CD8-positive, alpha-beta memory T cell (primary cell): ENCODE results near the gene ST8SIA6. TPM values are rescaled to one million over a fixed set of nuclear protein-coding genes. Genes with fewer than 3 reads are reported as not detected.

Source experiments
- CTCF ChIA-PET: fragments of 350-600 bp; sonication (Branson Sonifier 250); formaldehyde crosslinking; loops from one replicate; lab custom pipeline; 2021; ENCODE audit warnings: antibody characterized with exemption; lab: Charles Lee
- POLR2A ChIA-PET: fragments of 350-600 bp; sonication (Branson Sonifier 250); formaldehyde crosslinking; loops from one replicate; lab custom pipeline; 2021; ENCODE audit warnings: antibody characterized with exemption; lab: Charles Lee
- DNase-seq, 5 donors: peaks; one replicate each; pipeline versions ENCODE4 v3.0.0 to v3.0.0-alpha.2; 2020 to 2022; ENCODE audit warnings: mixed read lengths in 1 of 5
- H3K27ac ChIP-seq: one replicate; pipeline ENCODE4 v1.7.0; 2013; ENCODE audit warnings: low read depth, mild to moderate bottlenecking, low read length, moderate library complexity
- H3K27me3 ChIP-seq: 2 replicates; pipeline ENCODE4 v1.7.0; 2013; ENCODE audit warnings: low read length, mild to moderate bottlenecking; ENCODE audit not compliant: insufficient read depth, poor library complexity, severe bottlenecking
- H3K36me3 ChIP-seq: 2 replicates; pipeline ENCODE4 v1.7.0; 2013; ENCODE audit warnings: mild to moderate bottlenecking, low read length, moderate library complexity; ENCODE audit not compliant: insufficient read depth
- H3K4me1 ChIP-seq: 2 replicates; pipeline ENCODE4 v1.7.0; 2013; ENCODE audit warnings: mild to moderate bottlenecking, low read length, moderate library complexity; ENCODE audit not compliant: insufficient read depth
- H3K4me3 ChIP-seq: 2 replicates; pipeline ENCODE4 v1.7.0; 2013; ENCODE audit warnings: mild to moderate bottlenecking, low read length
- H3K9me3 ChIP-seq: 2 replicates; pipeline ENCODE4 v1.7.0; 2013; ENCODE audit warnings: mild to moderate bottlenecking, low read length
- H3K27ac Mint-ChIP-seq, 8 donors: one replicate each; pipeline ENCODE4 v1.8.0; 2020 to 2021; ENCODE audit warnings: mixed read lengths in 8 of 8, mild to moderate bottlenecking in 6 of 8, inconsistent platforms in 3 of 8, moderate library complexity in 3 of 8
- H3K27me3 Mint-ChIP-seq, 2 donors: one replicate each; pipeline ENCODE4 v1.8.0; 2020 to 2021; ENCODE audit warnings: mixed read lengths in 2 of 2, mild to moderate bottlenecking in 1 of 2, moderate library complexity in 1 of 2
- H3K36me3 Mint-ChIP-seq, 3 donors: one replicate each; pipeline ENCODE4 v1.8.0; 2020 to 2021; ENCODE audit warnings: mixed read lengths in 3 of 3, inconsistent platforms in 1 of 3, mild to moderate bottlenecking in 1 of 3
- H3K4me1 Mint-ChIP-seq, 3 donors: one replicate each; pipeline ENCODE4 v1.8.0; 2020 to 2021; ENCODE audit warnings: mixed read lengths in 3 of 3, inconsistent platforms in 1 of 3, mild to moderate bottlenecking in 1 of 3
- H3K4me3 Mint-ChIP-seq, 7 donors: one replicate each; pipeline ENCODE4 v1.8.0; 2020 to 2021; ENCODE audit warnings: mixed read lengths in 7 of 7, mild to moderate bottlenecking in 6 of 7, moderate library complexity in 4 of 7, inconsistent platforms in 2 of 7
- H3K9me3 Mint-ChIP-seq, 5 donors: one replicate each; pipeline ENCODE4 v1.8.0; 2020 to 2022; ENCODE audit warnings: mixed read lengths in 5 of 5, mild to moderate bottlenecking in 3 of 5, moderate library complexity in 2 of 5, inconsistent platforms in 1 of 5
- polyA plus RNA-seq: library from polyadenylated mRNA; unstranded; fragments of 300-500 nt; fragmentation: Illumina TruSeq; gene quantifications from one replicate; pipeline ENCODE4 v1.2.3, GENCODE V29; 2021
- total RNA-seq, 2 experiments: library from RNA; stranded (reverse); gene quantifications; one replicate each; pipeline ENCODE4 v1.2.3, GENCODE V29; 2021

The ST8SIA6 gene
- total and polyA plus RNA-seq, 3 experiments from 2014 or later, result 1.9 TPM; not detected in 2

GRCh38 chr10:17430647-17431355 is 23.6 kb downstream of the ST8SIA6 start:
- H3K4me3 ChIP-seq, result no peak overlapping the region
- ChIA-PET CTCF (interaction anchor here (8.8 kb wide), 1 partner anchor 22 kb away, joined by 115 read pairs; no protein-coding TSS in a partner anchor), POLR2A (no interaction called here)
- no peak overlapping the region for H3K27ac ChIP-seq
- DNase-seq, result peak; percentile 39 to 68 (median 54)
- peak overlapping the region in 2 of 8 donors; percentile 3 to 57 for H3K27ac Mint-ChIP-seq
- H3K36me3 Mint-ChIP-seq, result no peaks in the 10 kb centered on the region
- no peaks in the 10 kb centered on the region for H3K9me3 Mint-ChIP-seq
- H3K36me3 ChIP-seq, result no peaks in the 10 kb centered on the region
- H3K4me1 ChIP-seq, result peaks cover 53% of the 10 kb centered on the region
- H3K9me3 ChIP-seq, result no peaks in the 10 kb centered on the region
- peak overlapping the region in 3 of 7 donors; percentile 4 to 39 (median 6) for H3K4me3 Mint-ChIP-seq
- peaks cover 6 to 13% of the 10 kb centered on the region in 2 donors for H3K27me3 Mint-ChIP-seq
- peaks cover 51 to 53% (median 51%) of the 10 kb centered on the region in 3 donors for H3K4me1 Mint-ChIP-seq
- H3K27me3 ChIP-seq, result no peaks in the 10 kb centered on the region

- peaks cover 6 to 8% of the 10 kb centered on the region in 2 donors for H3K27me3 Mint-ChIP-seq
Observed at GRCh38 chr10:17429490-17429889, 24.9 kb downstream of the ST8SIA6 start.

GRCh38 chr10:17428351-17429097 is 25.9 kb downstream of the ST8SIA6 start:
- Mint-ChIP-seq H3K36me3 (no peaks in the 10 kb centered on the region), H3K9me3 (no peaks in the 10 kb centered on the region), H3K4me3 (peak overlapping the region; percentile 62 to 89 (median 82)), H3K27me3 (peaks cover 6 to 8% of the 10 kb centered on the region in 2 donors), H3K4me1 (peaks cover 67 to 73% (median 70%) of the 10 kb centered on the region in 3 donors), H3K27ac (peak overlapping the region; percentile 58 to 93 (median 82))
- H3K9me3 ChIP-seq, result no peaks in the 10 kb centered on the region
- H3K4me1 ChIP-seq, result peaks cover 71% of the 10 kb centered on the region
- peak overlapping the region; percentile 33 for H3K4me3 ChIP-seq
- DNase-seq, result peak; percentile 54 to 84 (median 74)
- H3K36me3 ChIP-seq, result no peaks in the 10 kb centered on the region
- no peaks in the 10 kb centered on the region for H3K27me3 ChIP-seq
- CTCF ChIA-PET, result interaction anchor here (0.8 to 8.8 kb wide), 3 partner anchors 10 to 580 kb away, joined by 3 to 115 read pairs (median 15); no protein-coding TSS in a partner anchor
- H3K27ac ChIP-seq, result peak overlapping the region; percentile 47
- POLR2A ChIA-PET, result interaction anchor here (2.2 kb wide), 1 partner anchor 19 kb away, joined by 6 read pairs; no protein-coding TSS in a partner anchor

More at GRCh38 chr10:17429490-17429889, 24.9 kb downstream of the ST8SIA6 start:
- H3K36me3 ChIP-seq, result no peaks in the 10 kb centered on the region
- H3K27ac ChIP-seq, result peak overlapping the region; percentile 47
- no peak for DNase-seq
- Mint-ChIP-seq H3K9me3 (no peaks in the 10 kb centered on the region), H3K4me1 (peaks cover 59 to 63% (median 60%) of the 10 kb centered on the region in 3 donors), H3K27ac (peak overlapping the region in 6 of 8 donors; percentile 7 to 92 (median 74)), H3K36me3 (no peaks in the 10 kb centered on the region), H3K4me3 (peak overlapping the region; percentile 62 to 89 (median 82))
- peak overlapping the region; percentile 33 for H3K4me3 ChIP-seq
- POLR2A ChIA-PET, result interaction anchor here (2.2 kb wide), 1 partner anchor 20 kb away, joined by 6 read pairs; no protein-coding TSS in a partner anchor
- CTCF ChIA-PET, result interaction anchor here (0.8 to 8.8 kb wide), 3 partner anchors 11 to 586 kb away, joined by 3 to 115 read pairs (median 15); no protein-coding TSS in a partner anchor
- H3K4me1 ChIP-seq, result peaks cover 61% of the 10 kb centered on the region
- H3K9me3 ChIP-seq, result no peaks in the 10 kb centered on the region
- H3K27me3 ChIP-seq, result no peaks in the 10 kb centered on the region

DNA sequence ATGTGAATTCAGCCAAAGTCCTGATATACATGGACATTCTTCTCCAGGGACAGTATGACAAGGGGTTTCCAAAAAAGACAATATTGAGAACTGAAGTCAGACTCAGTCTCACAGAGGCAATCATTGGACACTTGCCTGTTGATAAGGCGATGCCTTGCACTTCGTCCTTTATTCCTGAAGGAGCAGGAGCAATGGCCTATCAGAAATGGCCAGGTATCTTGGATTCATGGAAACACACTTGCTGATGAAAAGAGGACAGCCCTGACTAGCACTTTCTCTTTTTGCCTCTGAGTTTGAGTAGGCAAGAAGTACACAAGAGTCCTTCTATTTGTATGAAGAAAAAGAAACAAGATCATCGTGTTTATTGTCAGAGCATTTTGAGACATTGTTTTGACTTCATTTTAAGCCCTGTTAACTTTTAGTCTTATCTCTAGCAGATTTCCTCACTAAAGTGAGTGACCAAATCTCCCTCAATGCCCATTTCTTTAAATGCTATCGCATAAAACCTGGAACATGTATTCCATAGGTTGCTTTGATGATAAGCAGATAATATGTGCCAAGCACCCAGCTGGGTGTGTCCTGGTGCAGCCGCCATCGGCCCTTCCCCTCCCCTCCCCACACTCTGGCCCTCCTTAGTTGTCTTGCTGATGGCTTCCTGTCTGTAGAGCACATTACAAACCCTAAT is 26.6 kb downstream of the ST8SIA6 start:
- Mint-ChIP-seq H3K4me1 (peaks cover 69 to 76% (median 73%) of the 10 kb centered on the region in 3 donors), H3K36me3 (no peaks in the 10 kb centered on the region), H3K27me3 (peaks cover 6 to 8% of the 10 kb centered on the region in 2 donors), H3K9me3 (no peaks in the 10 kb centered on the region), H3K27ac (peak overlapping the region; percentile 58 to 93 (median 82)), H3K4me3 (peak overlapping the region; percentile 62 to 89 (median 82))
- Histone ChIP-seq H3K27ac (peak overlapping the region; percentile 47), H3K4me1 (peaks cover 78% of the 10 kb centered on the region), H3K36me3 (no peaks in the 10 kb centered on the region), H3K27me3 (no peaks in the 10 kb centered on the region), H3K4me3 (peak overlapping the region; percentile 33), H3K9me3 (no peaks in the 10 kb centered on the region)
- CTCF ChIA-PET, result interaction anchor here (2.3 to 8.8 kb wide), 2 partner anchors 9 to 19 kb away, joined by 15 to 115 read pairs; no protein-coding TSS in a partner anchor
- DNase-seq, result no peak
- POLR2A ChIA-PET, result interaction anchor here (2.2 kb wide), 1 partner anchor 18 kb away, joined by 6 read pairs; no protein-coding TSS in a partner anchor

DNA sequence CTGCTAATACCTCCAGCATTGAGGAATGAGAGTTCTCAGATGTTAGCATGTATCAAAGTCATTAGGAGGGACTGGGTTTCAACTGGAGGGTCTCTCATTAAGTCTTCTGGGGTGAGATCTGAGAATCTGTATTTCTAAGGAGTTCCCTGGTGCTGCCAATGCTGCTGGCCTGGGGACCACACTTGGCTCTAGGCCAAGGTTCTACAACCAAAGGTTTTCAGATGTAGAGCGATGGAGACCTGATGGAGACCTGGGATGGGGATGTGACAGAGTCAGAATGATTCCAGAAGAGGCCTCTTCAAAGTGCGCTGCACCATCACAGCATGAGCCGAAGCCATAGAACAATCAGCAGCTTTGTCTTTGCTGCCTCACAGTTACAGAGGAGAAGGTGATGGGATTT is 27.2 kb downstream of the ST8SIA6 start:
- H3K36me3 ChIP-seq, result no peaks in the 10 kb centered on the region
- H3K4me3 ChIP-seq, result peak overlapping the region; percentile 16
- no peaks in the 10 kb centered on the region for H3K27me3 ChIP-seq
- ChIA-PET CTCF (interaction anchor here (8.8 kb wide), 1 partner anchor 18 kb away, joined by 115 read pairs; no protein-coding TSS in a partner anchor), POLR2A (no interaction called here)
- Mint-ChIP-seq H3K9me3 (no peaks in the 10 kb centered on the region), H3K4me3 (peak overlapping the region in 4 of 7 donors; percentile 4 to 75 (median 10)), H3K27ac (peak overlapping the region in 6 of 8 donors; percentile 15 to 92 (median 52)), H3K27me3 (peaks cover 6 to 8% of the 10 kb centered on the region in 2 donors), H3K4me1 (peaks cover 69 to 81% (median 76%) of the 10 kb centered on the region in 3 donors), H3K36me3 (no peaks in the 10 kb centered on the region)
- peak in 1 of 5 donors; percentile 17 for DNase-seq
- H3K9me3 ChIP-seq, result no peaks in the 10 kb centered on the region
- H3K27ac ChIP-seq, result no peak overlapping the region
- H3K4me1 ChIP-seq, result peaks cover 84% of the 10 kb centered on the region

DNA sequence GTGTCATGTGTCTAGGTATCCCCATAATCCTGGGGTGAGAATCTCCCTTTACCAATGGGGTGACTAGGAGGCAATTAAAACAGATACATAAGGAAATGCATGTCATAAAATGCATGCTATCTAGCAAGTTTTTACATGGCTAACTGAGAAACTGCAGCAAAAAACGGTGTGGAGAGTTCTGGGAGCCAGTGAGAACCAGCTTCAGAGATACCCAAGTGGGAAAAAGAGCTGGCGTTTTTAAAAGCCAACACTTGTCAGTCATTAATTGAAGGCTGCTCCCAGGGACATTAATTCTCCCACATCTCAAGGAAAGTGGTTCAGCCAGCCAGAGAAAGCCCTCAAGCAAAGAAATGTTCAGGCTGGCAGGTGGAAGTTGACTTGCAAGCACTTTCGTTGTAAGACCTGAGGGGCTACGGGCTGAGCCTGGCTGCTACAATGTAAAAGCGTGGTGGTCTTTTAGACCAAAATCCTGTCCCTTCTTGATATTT is 28.1 kb downstream of the ST8SIA6 start:
- POLR2A ChIA-PET, result interaction anchor here (0.6 kb wide), 1 partner anchor 183 kb away, joined by 4 read pairs; no protein-coding TSS in a partner anchor
- H3K27me3 ChIP-seq, result no peaks in the 10 kb centered on the region
- Mint-ChIP-seq H3K4me3 (peak overlapping the region in 6 of 7 donors; percentile 48 to 80 (median 58)), H3K36me3 (no peaks in the 10 kb centered on the region), H3K9me3 (no peaks in the 10 kb centered on the region), H3K4me1 (peaks cover 68 to 81% (median 76%) of the 10 kb centered on the region in 3 donors), H3K27ac (peak overlapping the region in 7 of 8 donors; percentile 41 to 93 (median 82)), H3K27me3 (peaks cover 0 to 6% of the 10 kb centered on the region in 2 donors)
- no peak for DNase-seq
- H3K4me3 ChIP-seq, result peak overlapping the region; percentile 9
- peaks cover 84% of the 10 kb centered on the region for H3K4me1 ChIP-seq
- H3K36me3 ChIP-seq, result no peaks in the 10 kb centered on the region
- CTCF ChIA-PET, result interaction anchor here (8.8 kb wide), 1 partner anchor 17 kb away, joined by 115 read pairs; no protein-coding TSS in a partner anchor
- H3K9me3 ChIP-seq, result no peaks in the 10 kb centered on the region
- H3K27ac ChIP-seq, result peak overlapping the region; percentile 51
